ENCODE results near the gene PRR16.

PRR16 gene

GRCh38 chr5:120466341-120467006 is 2.4 kb downstream of the PRR16 start:
- no peak for ATAC-seq
- TF ChIP-seq PPARA (CRISPR knock-in tag; IDR thresholded peaks at IDR 0.05; ENCODE audit: borderline replicate concordance) (no peak), TOX (CRISPR knock-in tag; IDR thresholded peaks at IDR 0.05; ENCODE audit: borderline replicate concordance) (no peak), ZFP3 (CRISPR knock-in tag; IDR thresholded peaks at IDR 0.05) (no peak), TCF4 (CRISPR knock-in tag; IDR thresholded peaks at IDR 0.05; ENCODE audit: borderline replicate concordance) (no peak), ESRRG (CRISPR knock-in tag; IDR thresholded peaks at IDR 0.05) (no peak), ZFP30 (CRISPR knock-in tag; IDR thresholded peaks at IDR 0.05) (no peak), CSDC2 (CRISPR knock-in tag; IDR thresholded peaks at IDR 0.05) (no peak), SNAI2 (CRISPR knock-in tag; IDR thresholded peaks at IDR 0.05) (no peak)

- no peak for ATAC-seq
- TF ChIP-seq ARNTL (CRISPR knock-in tag; IDR thresholded peaks at IDR 0.05; ENCODE audit: borderline replicate concordance, low read depth) (no peak), ISL1 (CRISPR knock-in tag; IDR thresholded peaks at IDR 0.05) (no peak), POU6F1 (CRISPR knock-in tag; IDR thresholded peaks at IDR 0.05; ENCODE audit: borderline replicate concordance, low read depth) (no peak), TCF4 (CRISPR knock-in tag; IDR thresholded peaks at IDR 0.05; ENCODE audit: borderline replicate concordance) (no peak), GLIS3 (CRISPR knock-in tag; IDR thresholded peaks at IDR 0.05) (no peak), RARB (CRISPR knock-in tag; IDR thresholded peaks at IDR 0.05) (no peak), TOX (CRISPR knock-in tag; IDR thresholded peaks at IDR 0.05; ENCODE audit: borderline replicate concordance) (no peak), OSR1 (CRISPR knock-in tag; IDR thresholded peaks at IDR 0.05) (no peak), CSDC2 (CRISPR knock-in tag; IDR thresholded peaks at IDR 0.05) (no peak), ESRRG (CRISPR knock-in tag; IDR thresholded peaks at IDR 0.05) (no peak)
- TF ChIP-seq, protein P1, sequence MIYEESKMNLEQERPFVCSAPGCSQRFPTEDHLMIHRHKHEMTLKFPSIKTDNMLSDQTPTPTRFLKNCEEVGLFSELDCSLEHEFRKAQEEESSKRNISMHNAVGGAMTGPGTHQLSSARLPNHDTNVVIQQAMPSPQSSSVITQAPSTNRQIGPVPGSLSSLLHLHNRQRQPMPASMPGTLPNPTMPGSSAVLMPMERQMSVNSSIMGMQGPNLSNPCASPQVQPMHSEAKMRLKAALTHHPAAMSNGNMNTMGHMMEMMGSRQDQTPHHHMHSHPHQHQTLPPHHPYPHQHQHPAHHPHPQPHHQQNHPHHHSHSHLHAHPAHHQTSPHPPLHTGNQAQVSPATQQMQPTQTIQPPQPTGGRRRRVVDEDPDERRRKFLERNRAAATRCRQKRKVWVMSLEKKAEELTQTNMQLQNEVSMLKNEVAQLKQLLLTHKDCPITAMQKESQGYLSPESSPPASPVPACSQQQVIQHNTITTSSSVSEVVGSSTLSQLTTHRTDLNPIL (CRISPR knock-in tag; IDR thresholded peaks at IDR 0.05; ENCODE audit: low read depth): no peak
These were observed 7.9 kb downstream of the PRR16 start for GRCh38 chr5:120471971-120472370.

- TF ChIP-seq SNAI2 (CRISPR knock-in tag; IDR thresholded peaks at IDR 0.05): no peak
- TF ChIP-seq, protein P1 (CRISPR knock-in tag; IDR thresholded peaks at IDR 0.05; ENCODE audit: low read depth): no peak
- TF ChIP-seq ARNTL (CRISPR knock-in tag; IDR thresholded peaks at IDR 0.05; ENCODE audit: borderline replicate concordance, low read depth): no peak
- no peak for TF ChIP-seq CSDC2 (CRISPR knock-in tag; IDR thresholded peaks at IDR 0.05)
- TF ChIP-seq, protein P2, sequence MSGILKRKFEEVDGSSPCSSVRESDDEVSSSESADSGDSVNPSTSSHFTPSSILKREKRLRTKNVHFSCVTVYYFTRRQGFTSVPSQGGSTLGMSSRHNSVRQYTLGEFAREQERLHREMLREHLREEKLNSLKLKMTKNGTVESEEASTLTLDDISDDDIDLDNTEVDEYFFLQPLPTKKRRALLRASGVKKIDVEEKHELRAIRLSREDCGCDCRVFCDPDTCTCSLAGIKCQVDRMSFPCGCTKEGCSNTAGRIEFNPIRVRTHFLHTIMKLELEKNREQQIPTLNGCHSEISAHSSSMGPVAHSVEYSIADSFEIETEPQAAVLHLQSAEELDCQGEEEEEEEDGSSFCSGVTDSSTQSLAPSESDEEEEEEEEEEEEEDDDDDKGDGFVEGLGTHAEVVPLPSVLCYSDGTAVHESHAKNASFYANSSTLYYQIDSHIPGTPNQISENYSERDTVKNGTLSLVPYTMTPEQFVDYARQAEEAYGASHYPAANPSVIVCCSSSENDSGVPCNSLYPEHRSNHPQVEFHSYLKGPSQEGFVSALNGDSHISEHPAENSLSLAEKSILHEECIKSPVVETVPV (CRISPR knock-in tag; IDR thresholded peaks at IDR 0.05): no peak
- no peak for TF ChIP-seq GLIS3 (CRISPR knock-in tag; IDR thresholded peaks at IDR 0.05)
- TF ChIP-seq ZFP3 (CRISPR knock-in tag; IDR thresholded peaks at IDR 0.05): no peak
- ATAC-seq: no peak
These were observed 8.8 kb downstream of the PRR16 start for GRCh38 chr5:120472911-120473310.

DNA sequence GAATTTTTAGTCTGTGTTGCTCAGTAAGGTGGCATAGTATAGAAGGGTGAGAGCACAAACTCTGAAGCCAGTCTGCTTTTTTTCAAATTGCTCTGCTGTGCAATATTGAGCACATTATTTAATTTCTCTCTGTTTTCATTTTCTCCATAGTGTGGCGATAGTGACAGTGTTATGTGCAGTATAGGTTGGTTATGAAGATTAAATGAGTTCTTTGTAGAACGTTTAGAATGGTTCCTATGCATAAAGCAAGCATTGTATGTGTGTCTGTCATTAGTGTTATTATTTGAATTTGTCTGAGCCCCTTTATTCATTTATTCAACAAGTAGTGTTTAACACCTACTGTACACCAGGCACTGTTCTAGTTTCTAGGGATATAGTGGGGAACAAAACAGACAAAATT is 9.2 kb downstream of the PRR16 start:
- no peak for TF ChIP-seq ZNF70 (CRISPR knock-in tag; IDR thresholded peaks at IDR 0.05)
- TF ChIP-seq ZC3H10 (CRISPR knock-in tag; IDR thresholded peaks at IDR 0.05): no peak
- TF ChIP-seq PPARA (CRISPR knock-in tag; IDR thresholded peaks at IDR 0.05; ENCODE audit: borderline replicate concordance): no peak
- no peak for TF ChIP-seq BACH2 (CRISPR knock-in tag; IDR thresholded peaks at IDR 0.05; ENCODE audit: borderline replicate concordance)
- TF ChIP-seq TSHZ2 (CRISPR knock-in tag; IDR thresholded peaks at IDR 0.05): no peak
- TF ChIP-seq ZFP3 (CRISPR knock-in tag; IDR thresholded peaks at IDR 0.05): no peak
- no peak for TF ChIP-seq TCF4 (CRISPR knock-in tag; IDR thresholded peaks at IDR 0.05; ENCODE audit: borderline replicate concordance)
- TF ChIP-seq OSR1 (CRISPR knock-in tag; IDR thresholded peaks at IDR 0.05): no peak
- no peak for TF ChIP-seq RARB (CRISPR knock-in tag; IDR thresholded peaks at IDR 0.05)
- no peak for TF ChIP-seq ARNTL (CRISPR knock-in tag; IDR thresholded peaks at IDR 0.05; ENCODE audit: borderline replicate concordance, low read depth)
- TF ChIP-seq CSDC2 (CRISPR knock-in tag; IDR thresholded peaks at IDR 0.05): no peak
- ATAC-seq: peak; percentile 53
